ENCODE data around the gene PLBD1. TPM values are rescaled to one million over a fixed set of nuclear protein-coding genes. Genes with fewer than 3 reads are reported as not detected.
A peak's percentile ranks its signal among the peaks of the same experiment; 100 is the strongest.

The PLBD1 gene
- total RNA-seq, 4 donors from 2014 or later: 9.9 to 33.6 (median 20.5) TPM

- H3K9me3 ChIP-seq: no peaks in the 10 kb centered on the region
- no peaks in the 10 kb centered on the region for H3K36me3 ChIP-seq
- H3K27me3 ChIP-seq: no peaks in the 10 kb centered on the region
- no peak overlapping the region for H3K4me3 ChIP-seq
- no peaks in the 10 kb centered on the region for H3K4me1 ChIP-seq
- no peak for DNase-seq
- TF ChIP-seq, protein P1, sequence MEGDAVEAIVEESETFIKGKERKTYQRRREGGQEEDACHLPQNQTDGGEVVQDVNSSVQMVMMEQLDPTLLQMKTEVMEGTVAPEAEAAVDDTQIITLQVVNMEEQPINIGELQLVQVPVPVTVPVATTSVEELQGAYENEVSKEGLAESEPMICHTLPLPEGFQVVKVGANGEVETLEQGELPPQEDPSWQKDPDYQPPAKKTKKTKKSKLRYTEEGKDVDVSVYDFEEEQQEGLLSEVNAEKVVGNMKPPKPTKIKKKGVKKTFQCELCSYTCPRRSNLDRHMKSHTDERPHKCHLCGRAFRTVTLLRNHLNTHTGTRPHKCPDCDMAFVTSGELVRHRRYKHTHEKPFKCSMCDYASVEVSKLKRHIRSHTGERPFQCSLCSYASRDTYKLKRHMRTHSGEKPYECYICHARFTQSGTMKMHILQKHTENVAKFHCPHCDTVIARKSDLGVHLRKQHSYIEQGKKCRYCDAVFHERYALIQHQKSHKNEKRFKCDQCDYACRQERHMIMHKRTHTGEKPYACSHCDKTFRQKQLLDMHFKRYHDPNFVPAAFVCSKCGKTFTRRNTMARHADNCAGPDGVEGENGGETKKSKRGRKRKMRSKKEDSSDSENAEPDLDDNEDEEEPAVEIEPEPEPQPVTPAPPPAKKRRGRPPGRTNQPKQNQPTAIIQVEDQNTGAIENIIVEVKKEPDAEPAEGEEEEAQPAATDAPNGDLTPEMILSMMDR (IDR thresholded peaks at IDR 0.05): no peak
- TF ChIP-seq POLR2A (IDR thresholded peaks at IDR 0.05): no peak
- H3K27ac ChIP-seq: no peak overlapping the region
Observed at GRCh38 chr12:14575585-14575984, 7.9 kb upstream of the PLBD1 start.

DNA sequence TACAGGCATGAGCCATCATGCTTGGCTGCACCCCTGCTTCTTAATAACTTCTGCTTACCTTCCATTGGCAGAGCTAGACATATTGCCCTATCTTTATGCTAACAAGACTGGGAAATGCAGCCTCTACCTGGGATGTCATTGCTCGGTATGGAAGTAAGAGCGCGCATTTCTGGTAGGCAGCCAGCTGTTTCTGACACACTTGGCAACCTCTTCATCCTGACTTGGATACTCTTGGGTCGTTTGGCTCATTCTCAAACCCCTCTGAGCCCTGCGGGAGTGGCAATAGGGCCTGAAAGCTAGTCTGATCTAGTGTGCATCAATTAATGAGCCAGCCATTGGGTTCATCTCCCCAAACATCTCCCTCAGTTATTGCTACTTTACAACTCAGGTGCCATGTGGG, 5.4 kb upstream of the PLBD1 start:
- DNase-seq: no peak
- no peaks in the 10 kb centered on the region for H3K9me3 ChIP-seq
- TF ChIP-seq POLR2A (IDR thresholded peaks at IDR 0.05): no peak
- TF ChIP-seq, protein P1 (IDR thresholded peaks at IDR 0.05): no peak

DNA sequence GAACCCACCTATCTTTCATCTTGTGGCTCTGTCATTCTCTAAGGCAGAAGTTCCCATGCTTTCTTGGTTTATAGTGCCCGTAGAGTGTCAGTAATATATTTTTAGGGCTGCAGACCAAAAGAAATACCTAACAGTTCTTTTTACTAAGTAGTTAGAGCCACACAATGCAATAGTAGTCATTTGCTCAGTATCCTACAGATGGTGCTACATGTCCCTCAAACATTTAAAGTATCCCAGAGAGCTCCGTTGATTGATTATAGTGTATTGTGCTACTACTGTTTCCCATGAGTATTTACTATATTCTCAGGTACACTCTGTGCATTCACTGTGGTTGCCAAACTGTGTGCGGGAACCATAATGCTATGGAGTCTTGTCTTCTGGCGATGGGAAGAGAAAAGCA, 4.7 kb upstream of the PLBD1 start:
- H3K36me3 ChIP-seq: no peaks in the 10 kb centered on the region
- peaks cover 0 to 4% (median 0%) of the 10 kb centered on the region in 4 donors for H3K4me1 ChIP-seq
- no peak overlapping the region for H3K4me3 ChIP-seq
- H3K27me3 ChIP-seq: no peaks in the 10 kb centered on the region
- DNase-seq: no peak
- no peaks in the 10 kb centered on the region for H3K9me3 ChIP-seq
- no peak for TF ChIP-seq POLR2A (IDR thresholded peaks at IDR 0.05)
- TF ChIP-seq, protein P1 (IDR thresholded peaks at IDR 0.05): peak in 3 of 6 experiments; percentile 5 to 24 (median 10)
- no peak overlapping the region for H3K27ac ChIP-seq

More for the DNA sequence above, 5.4 kb upstream of the PLBD1 start:
- H3K27ac ChIP-seq: no peak overlapping the region
- no peak overlapping the region for H3K4me3 ChIP-seq
- no peaks in the 10 kb centered on the region for H3K4me1 ChIP-seq
- H3K27me3 ChIP-seq: no peaks in the 10 kb centered on the region
- H3K36me3 ChIP-seq: no peaks in the 10 kb centered on the region

DNA sequence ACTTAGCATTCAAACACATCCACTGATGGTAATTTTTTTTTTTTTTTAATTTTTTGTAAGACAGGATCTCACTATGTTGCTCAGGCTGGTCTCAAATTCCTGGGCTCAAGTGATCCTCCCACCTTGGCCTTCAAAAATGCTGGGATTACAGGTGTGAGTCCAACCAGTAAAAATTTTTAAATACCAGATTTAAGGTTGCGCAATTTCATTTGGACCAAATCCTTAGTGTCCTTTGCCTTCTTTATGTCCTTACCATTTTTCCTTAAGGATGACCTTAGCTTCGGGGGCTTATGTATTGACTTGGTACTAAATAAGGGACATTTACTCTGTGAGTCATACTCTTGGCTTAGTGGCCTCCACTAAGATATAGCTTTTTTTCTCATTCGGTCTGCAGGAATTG, 4.1 kb upstream of the PLBD1 start:
- no peaks in the 10 kb centered on the region for H3K9me3 ChIP-seq
- no peak overlapping the region for H3K27ac ChIP-seq
- no peak for DNase-seq
- TF ChIP-seq, protein P1 (IDR thresholded peaks at IDR 0.05): no peak
- no peak for TF ChIP-seq POLR2A (IDR thresholded peaks at IDR 0.05)
- H3K36me3 ChIP-seq: no peaks in the 10 kb centered on the region
- no peak overlapping the region for H3K4me3 ChIP-seq
- peaks cover 0 to 4% (median 0%) of the 10 kb centered on the region in 4 donors for H3K4me1 ChIP-seq
- H3K27me3 ChIP-seq: no peaks in the 10 kb centered on the region

GRCh38 chr12:14570231-14570630, 2.5 kb upstream of the PLBD1 start:
- H3K9me3 ChIP-seq: no peaks in the 10 kb centered on the region
- no peaks in the 10 kb centered on the region for H3K27me3 ChIP-seq
- H3K4me3 ChIP-seq: no peak overlapping the region
- TF ChIP-seq POLR2A (IDR thresholded peaks at IDR 0.05): no peak
- TF ChIP-seq, protein P1 (IDR thresholded peaks at IDR 0.05): no peak
- DNase-seq: no peak
- H3K4me1 ChIP-seq: peaks cover 0 to 4% (median 0%) of the 10 kb centered on the region in 4 donors
- no peak overlapping the region for H3K27ac ChIP-seq
- H3K36me3 ChIP-seq: no peaks in the 10 kb centered on the region
